ENCODE measurements around the gene HSP90AB1.

HSP90AB1 gene

GRCh38 chr6:44291841-44292240 lies 44.9 kb downstream of the HSP90AB1 start:
- Mint-ChIP-seq H3K9me3 (no peaks in the 10 kb centered on the region), H3K27me3 (peaks cover 88% of the 10 kb centered on the region), H3K27ac (no peak overlapping the region), H3K4me1 (peaks cover 6% of the 10 kb centered on the region), H3K4me3 (no peak overlapping the region), H3K36me3 (no peaks in the 10 kb centered on the region)
- no peak for ATAC-seq

GRCh38 chr6:44292661-44293365 lies 45.9 kb downstream of the HSP90AB1 start:
- H3K4me1 Mint-ChIP-seq: peaks cover 13% of the 10 kb centered on the region
- H3K9me3 Mint-ChIP-seq: no peaks in the 10 kb centered on the region
- peaks cover 87% of the 10 kb centered on the region for H3K27me3 Mint-ChIP-seq
- no peak overlapping the region for H3K4me3 Mint-ChIP-seq
- no peaks in the 10 kb centered on the region for H3K36me3 Mint-ChIP-seq
- ATAC-seq: no peak
- no peak overlapping the region for H3K27ac Mint-ChIP-seq

- no peak overlapping the region for H3K27ac Mint-ChIP-seq
- no peaks in the 10 kb centered on the region for H3K9me3 Mint-ChIP-seq
- H3K4me1 Mint-ChIP-seq: peaks cover 18% of the 10 kb centered on the region
- H3K4me3 Mint-ChIP-seq: no peak overlapping the region
- peaks cover 92% of the 10 kb centered on the region for H3K27me3 Mint-ChIP-seq
- ATAC-seq: no peak
- H3K36me3 Mint-ChIP-seq: peaks cover 10% of the 10 kb centered on the region
Observed at GRCh38 chr6:44294832-44295791, 48.2 kb downstream of the HSP90AB1 start.

- Mint-ChIP-seq H3K36me3 (peaks cover 32% of the 10 kb centered on the region), H3K4me3 (peak overlapping the region; percentile 55), H3K27me3 (peaks cover 69% of the 10 kb centered on the region), H3K27ac (no peak overlapping the region), H3K4me1 (peaks cover 18% of the 10 kb centered on the region), H3K9me3 (no peaks in the 10 kb centered on the region)
- ATAC-seq: peak; percentile 71
Observed at GRCh38 chr6:44297063-44298038, 50.5 kb downstream of the HSP90AB1 start.

- H3K9me3 Mint-ChIP-seq: no peaks in the 10 kb centered on the region
- peaks cover 60% of the 10 kb centered on the region for H3K27me3 Mint-ChIP-seq
- peaks cover 18% of the 10 kb centered on the region for H3K4me1 Mint-ChIP-seq
- ATAC-seq: no peak
- peak overlapping the region; percentile 55 for H3K4me3 Mint-ChIP-seq
- H3K27ac Mint-ChIP-seq: no peak overlapping the region
- peaks cover 41% of the 10 kb centered on the region for H3K36me3 Mint-ChIP-seq
Observed at GRCh38 chr6:44298055-44298803, 51.3 kb downstream of the HSP90AB1 start.

- ATAC-seq: no peak
- peaks cover 54% of the 10 kb centered on the region for H3K27me3 Mint-ChIP-seq
- peaks cover 47% of the 10 kb centered on the region for H3K36me3 Mint-ChIP-seq
- peaks cover 18% of the 10 kb centered on the region for H3K4me1 Mint-ChIP-seq
- H3K9me3 Mint-ChIP-seq: no peaks in the 10 kb centered on the region
- no peak overlapping the region for H3K27ac Mint-ChIP-seq
- no peak overlapping the region for H3K4me3 Mint-ChIP-seq
Observed at GRCh38 chr6:44298864-44299263, 52.0 kb downstream of the HSP90AB1 start.

GRCh38 chr6:44300292-44300823 lies 53.5 kb downstream of the HSP90AB1 start:
- peaks cover 62% of the 10 kb centered on the region for H3K36me3 Mint-ChIP-seq
- H3K27ac Mint-ChIP-seq: no peak overlapping the region
- H3K4me1 Mint-ChIP-seq: peaks cover 18% of the 10 kb centered on the region
- no peaks in the 10 kb centered on the region for H3K9me3 Mint-ChIP-seq
- no peak for ATAC-seq
- H3K27me3 Mint-ChIP-seq: peaks cover 39% of the 10 kb centered on the region
- H3K4me3 Mint-ChIP-seq: no peak overlapping the region

- H3K4me1 Mint-ChIP-seq: peaks cover 18% of the 10 kb centered on the region
- no peak for ATAC-seq
- H3K4me3 Mint-ChIP-seq: no peak overlapping the region
Observed at GRCh38 chr6:44301106-44301505, 54.2 kb downstream of the HSP90AB1 start.

GRCh38 chr6:44301782-44302564 lies 55.1 kb downstream of the HSP90AB1 start:
- H3K4me3 Mint-ChIP-seq: no peak overlapping the region
- peaks cover 75% of the 10 kb centered on the region for H3K36me3 Mint-ChIP-seq
- peaks cover 23% of the 10 kb centered on the region for H3K27me3 Mint-ChIP-seq
- no peak for ATAC-seq
- H3K9me3 Mint-ChIP-seq: no peaks in the 10 kb centered on the region
- H3K4me1 Mint-ChIP-seq: peaks cover 11% of the 10 kb centered on the region
- no peak overlapping the region for H3K27ac Mint-ChIP-seq

More at GRCh38 chr6:44301106-44301505, 54.2 kb downstream of the HSP90AB1 start:
- Mint-ChIP-seq H3K27ac (no peak overlapping the region), H3K9me3 (no peaks in the 10 kb centered on the region), H3K36me3 (peaks cover 70% of the 10 kb centered on the region), H3K27me3 (peaks cover 32% of the 10 kb centered on the region)

- Mint-ChIP-seq H3K4me1 (peaks cover 5% of the 10 kb centered on the region), H3K27ac (no peak overlapping the region), H3K4me3 (no peak overlapping the region), H3K9me3 (no peaks in the 10 kb centered on the region), H3K27me3 (peaks cover 15% of the 10 kb centered on the region), H3K36me3 (peaks cover 82% of the 10 kb centered on the region)
- ATAC-seq: no peak
Observed at GRCh38 chr6:44302856-44303255, 56.0 kb downstream of the HSP90AB1 start.
